ENCODE results near the gene LYPD6. TPM values are rescaled to one million over a fixed set of nuclear protein-coding genes. Genes with fewer than 3 reads are reported as not detected.

LYPD6 gene
- total RNA-seq, 1 experiment from 2014 or later, result 0.53 TPM

- in situ Hi-C loops (cut with HindIII; ENCODE audit: low pct_unique_long_range_greater_than_20kb, low sequenced_read_pairs), result no loop called here
- no peak for DNase-seq (ENCODE audit: low read depth, low spot score)
These were observed 57.0 kb downstream of the LYPD6 start for GRCh38 chr2:149387411-149387810.

- in situ Hi-C loops (cut with HindIII; ENCODE audit: low pct_unique_long_range_greater_than_20kb, low sequenced_read_pairs), result no loop called here
- peak; percentile 36 for DNase-seq (ENCODE audit: low read depth, low spot score)
These were observed 57.9 kb downstream of the LYPD6 start for GRCh38 chr2:149388120-149388816.

- no peak for DNase-seq (ENCODE audit: low read depth, low spot score)
- in situ Hi-C loops (cut with HindIII; ENCODE audit: low pct_unique_long_range_greater_than_20kb, low sequenced_read_pairs), result no loop called here
These were observed 59.2 kb downstream of the LYPD6 start for GRCh38 chr2:149389506-149390167.

- in situ Hi-C loops (cut with HindIII; ENCODE audit: low pct_unique_long_range_greater_than_20kb, low sequenced_read_pairs), result no loop called here
- no peak for DNase-seq (ENCODE audit: low read depth, low spot score)
These were observed 63.2 kb downstream of the LYPD6 start for GRCh38 chr2:149393614-149394013.

- DNase-seq (ENCODE audit: low read depth, low spot score), result no peak
- in situ Hi-C loops (cut with HindIII; ENCODE audit: low pct_unique_long_range_greater_than_20kb, low sequenced_read_pairs), result no loop called here
These were observed 64.5 kb downstream of the LYPD6 start for GRCh38 chr2:149394864-149395263.

- in situ Hi-C loops (cut with HindIII; ENCODE audit: low pct_unique_long_range_greater_than_20kb, low sequenced_read_pairs), result no loop called here
- DNase-seq (ENCODE audit: low read depth, low spot score), result no peak
These were observed 69.7 kb downstream of the LYPD6 start for GRCh38 chr2:149399934-149400615.

GRCh38 chr2:149400997-149401396 is 70.6 kb downstream of the LYPD6 start:
- DNase-seq (ENCODE audit: low read depth, low spot score), result no peak
- in situ Hi-C loops (cut with HindIII; ENCODE audit: low pct_unique_long_range_greater_than_20kb, low sequenced_read_pairs), result no loop called here

- in situ Hi-C loops (cut with HindIII; ENCODE audit: low pct_unique_long_range_greater_than_20kb, low sequenced_read_pairs), result no loop called here
These were observed 79.1 kb downstream of the LYPD6 start for GRCh38 chr2:149409506-149409905.

GRCh38 chr2:149410701-149411484 is 80.5 kb downstream of the LYPD6 start:
- no peak for DNase-seq (ENCODE audit: low read depth, low spot score)
- in situ Hi-C loops (cut with HindIII; ENCODE audit: low pct_unique_long_range_greater_than_20kb, low sequenced_read_pairs), result no loop called here

More at GRCh38 chr2:149409506-149409905, 79.1 kb downstream of the LYPD6 start:
- no peak for DNase-seq (ENCODE audit: low read depth, low spot score)

- in situ Hi-C loops (cut with HindIII; ENCODE audit: low pct_unique_long_range_greater_than_20kb, low sequenced_read_pairs), result no loop called here
- no peak for DNase-seq (ENCODE audit: low read depth, low spot score)
These were observed 83.1 kb downstream of the LYPD6 start for GRCh38 chr2:149413487-149413886.

GRCh38 chr2:149415086-149415485 is 84.7 kb downstream of the LYPD6 start:
- in situ Hi-C loops (cut with HindIII; ENCODE audit: low pct_unique_long_range_greater_than_20kb, low sequenced_read_pairs), result no loop called here
- DNase-seq (ENCODE audit: low read depth, low spot score), result no peak

- in situ Hi-C loops (cut with HindIII; ENCODE audit: low pct_unique_long_range_greater_than_20kb, low sequenced_read_pairs), result no loop called here
- no peak for DNase-seq (ENCODE audit: low read depth, low spot score)
These were observed 87.7 kb downstream of the LYPD6 start for GRCh38 chr2:149418065-149418464.

- in situ Hi-C loops (cut with HindIII; ENCODE audit: low pct_unique_long_range_greater_than_20kb, low sequenced_read_pairs), result no loop called here
- DNase-seq (ENCODE audit: low read depth, low spot score), result no peak
These were observed 89.9 kb downstream of the LYPD6 start for GRCh38 chr2:149420053-149420963.

- in situ Hi-C loops (cut with HindIII; ENCODE audit: low pct_unique_long_range_greater_than_20kb, low sequenced_read_pairs), result no loop called here
- DNase-seq (ENCODE audit: low read depth, low spot score), result no peak
These were observed 91.4 kb downstream of the LYPD6 start for GRCh38 chr2:149421791-149422190.

- in situ Hi-C loops (cut with HindIII; ENCODE audit: low pct_unique_long_range_greater_than_20kb, low sequenced_read_pairs), result no loop called here
- no peak for DNase-seq (ENCODE audit: low read depth, low spot score)
These were observed 92.1 kb downstream of the LYPD6 start for GRCh38 chr2:149422337-149422990.

GRCh38 chr2:149422991-149423338 is 92.6 kb downstream of the LYPD6 start:
- in situ Hi-C loops (cut with HindIII; ENCODE audit: low pct_unique_long_range_greater_than_20kb, low sequenced_read_pairs), result no loop called here
- no peak for DNase-seq (ENCODE audit: low read depth, low spot score)

- in situ Hi-C loops (cut with HindIII; ENCODE audit: low pct_unique_long_range_greater_than_20kb, low sequenced_read_pairs), result no loop called here
- DNase-seq (ENCODE audit: low read depth, low spot score), result no peak
These were observed 93.2 kb downstream of the LYPD6 start for GRCh38 chr2:149423630-149424029.

Measured in SK-MEL-5 (cell line).